ENCODE measurements around the gene KCNJ1. TPM values are rescaled to one million over a fixed set of nuclear protein-coding genes. Genes with fewer than 3 reads are reported as not detected.

The KCNJ1 gene
- total RNA-seq, 4 donors from 2014 or later: 0.11 to 0.81 TPM; not detected in 2

DNA sequence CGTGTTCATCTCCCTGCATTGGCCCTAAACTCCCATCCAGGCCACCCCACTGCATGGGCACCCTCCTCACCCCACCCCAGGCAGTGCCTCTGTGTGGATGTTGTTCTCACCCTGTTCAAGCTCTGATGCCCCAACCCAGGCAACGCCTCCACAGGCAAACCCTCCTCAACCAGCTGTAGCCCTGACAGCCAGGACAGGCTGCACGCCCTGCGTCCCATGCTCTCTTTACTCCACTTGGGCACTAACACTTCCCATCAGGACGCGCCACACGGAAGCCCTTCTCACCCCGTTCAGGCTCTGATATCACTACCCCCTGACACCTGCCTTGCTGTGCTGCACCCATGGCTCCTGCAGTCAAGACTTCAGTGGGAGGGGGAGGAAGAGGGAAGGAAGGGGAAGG is 47.9 kb downstream of the KCNJ1 start:
- no peaks in the 10 kb centered on the region for H3K27me3 ChIP-seq
- intact Hi-C loops (cut with DNase I): no loop called here
- DNase-seq: no peak
- H3K9me3 ChIP-seq: no peaks in the 10 kb centered on the region
- TF ChIP-seq POLR2A (IDR thresholded peaks at IDR 0.05): no peak
- TF ChIP-seq, protein P1, sequence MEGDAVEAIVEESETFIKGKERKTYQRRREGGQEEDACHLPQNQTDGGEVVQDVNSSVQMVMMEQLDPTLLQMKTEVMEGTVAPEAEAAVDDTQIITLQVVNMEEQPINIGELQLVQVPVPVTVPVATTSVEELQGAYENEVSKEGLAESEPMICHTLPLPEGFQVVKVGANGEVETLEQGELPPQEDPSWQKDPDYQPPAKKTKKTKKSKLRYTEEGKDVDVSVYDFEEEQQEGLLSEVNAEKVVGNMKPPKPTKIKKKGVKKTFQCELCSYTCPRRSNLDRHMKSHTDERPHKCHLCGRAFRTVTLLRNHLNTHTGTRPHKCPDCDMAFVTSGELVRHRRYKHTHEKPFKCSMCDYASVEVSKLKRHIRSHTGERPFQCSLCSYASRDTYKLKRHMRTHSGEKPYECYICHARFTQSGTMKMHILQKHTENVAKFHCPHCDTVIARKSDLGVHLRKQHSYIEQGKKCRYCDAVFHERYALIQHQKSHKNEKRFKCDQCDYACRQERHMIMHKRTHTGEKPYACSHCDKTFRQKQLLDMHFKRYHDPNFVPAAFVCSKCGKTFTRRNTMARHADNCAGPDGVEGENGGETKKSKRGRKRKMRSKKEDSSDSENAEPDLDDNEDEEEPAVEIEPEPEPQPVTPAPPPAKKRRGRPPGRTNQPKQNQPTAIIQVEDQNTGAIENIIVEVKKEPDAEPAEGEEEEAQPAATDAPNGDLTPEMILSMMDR (IDR thresholded peaks at IDR 0.05): no peak
- H3K27ac ChIP-seq: no peak overlapping the region
- no peaks in the 10 kb centered on the region for H3K4me1 ChIP-seq
- H3K4me3 ChIP-seq (replicated peaks in 1 of 3): no peak overlapping the region
- 81 to 89% methylated on average over 8 of the region's 8 CpGs for WGBS, 2 donors
- H3K36me3 ChIP-seq: no peaks in the 10 kb centered on the region

DNA sequence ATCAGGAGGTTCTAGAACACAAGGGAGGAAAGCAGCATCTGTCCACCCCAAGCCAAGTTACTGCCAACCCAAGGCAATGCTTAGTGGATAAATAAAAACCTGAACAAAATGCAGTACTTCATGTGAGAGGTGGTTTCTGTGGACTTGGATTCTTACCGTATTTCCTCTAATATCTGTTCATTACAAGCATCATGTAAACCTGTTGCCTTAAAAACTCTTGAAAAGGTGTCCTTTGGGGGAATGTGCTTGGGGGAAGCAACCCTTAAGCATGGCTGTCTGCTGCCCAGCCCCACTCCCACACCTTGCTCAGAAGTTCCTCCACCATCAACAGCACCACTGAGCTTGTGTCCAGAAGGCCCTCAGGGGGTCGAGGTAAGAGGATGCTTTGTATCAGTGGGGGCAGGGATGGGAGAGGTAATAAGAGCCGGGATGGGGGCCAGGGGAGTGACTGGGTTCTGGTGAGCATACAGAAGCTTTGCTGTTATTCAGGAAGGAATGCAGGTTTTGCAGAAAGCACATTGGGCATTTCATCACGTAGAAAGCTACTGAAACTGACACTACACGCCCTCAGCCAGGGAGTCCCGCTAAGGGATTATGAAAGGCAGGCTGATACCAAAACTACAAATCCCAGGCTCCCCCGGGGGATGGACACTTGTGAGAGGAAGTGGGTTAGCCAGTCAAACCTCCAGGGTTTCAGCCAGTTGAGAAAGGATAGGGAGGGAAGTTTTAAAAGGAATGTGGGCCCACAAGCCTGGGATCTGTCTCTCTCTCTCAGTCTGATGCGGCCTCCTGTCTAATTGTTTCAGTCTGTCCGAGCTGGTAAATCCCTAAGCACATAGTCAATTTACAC is 52.0 kb downstream of the KCNJ1 start:
- intact Hi-C loops (cut with DNase I): no loop called here
- no peaks in the 10 kb centered on the region for H3K27me3 ChIP-seq
- no peak overlapping the region for H3K27ac ChIP-seq
- TF ChIP-seq, protein P1 (IDR thresholded peaks at IDR 0.05): no peak
- no peak for TF ChIP-seq POLR2A (IDR thresholded peaks at IDR 0.05)
- no peaks in the 10 kb centered on the region for H3K9me3 ChIP-seq
- no peak overlapping the region for H3K4me3 ChIP-seq (replicated peaks in 1 of 3)
- peak; percentile 16 to 30 for DNase-seq
- no peaks in the 10 kb centered on the region for H3K4me1 ChIP-seq
- H3K36me3 ChIP-seq: no peaks in the 10 kb centered on the region
- WGBS, 2 donors: 37 to 49% methylated on average over 9 of the region's 9 CpGs

DNA sequence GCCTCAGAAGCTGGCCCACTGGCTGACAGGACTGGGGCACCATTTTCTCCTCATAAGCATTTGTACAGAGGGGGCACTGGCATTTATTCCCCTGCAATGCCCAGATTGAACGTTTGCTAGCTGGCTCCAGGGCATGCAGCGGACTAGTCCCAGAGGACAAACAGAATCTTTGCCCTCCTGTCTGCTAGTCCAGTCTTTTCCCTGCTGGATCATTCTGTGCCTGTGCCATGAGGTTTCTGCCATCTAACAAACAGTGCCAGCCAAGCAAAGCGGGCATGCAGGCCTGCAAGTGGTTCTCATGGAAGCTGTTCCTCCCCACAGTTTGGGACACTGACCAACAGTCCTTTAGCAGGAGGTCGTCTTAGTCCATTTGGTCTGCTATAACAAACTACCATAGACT is 53.4 kb downstream of the KCNJ1 start:
- H3K27me3 ChIP-seq: no peaks in the 10 kb centered on the region
- WGBS, 2 donors: 90 to 93% methylated on average over 3 to 4 of the region's 4 CpGs

DNA sequence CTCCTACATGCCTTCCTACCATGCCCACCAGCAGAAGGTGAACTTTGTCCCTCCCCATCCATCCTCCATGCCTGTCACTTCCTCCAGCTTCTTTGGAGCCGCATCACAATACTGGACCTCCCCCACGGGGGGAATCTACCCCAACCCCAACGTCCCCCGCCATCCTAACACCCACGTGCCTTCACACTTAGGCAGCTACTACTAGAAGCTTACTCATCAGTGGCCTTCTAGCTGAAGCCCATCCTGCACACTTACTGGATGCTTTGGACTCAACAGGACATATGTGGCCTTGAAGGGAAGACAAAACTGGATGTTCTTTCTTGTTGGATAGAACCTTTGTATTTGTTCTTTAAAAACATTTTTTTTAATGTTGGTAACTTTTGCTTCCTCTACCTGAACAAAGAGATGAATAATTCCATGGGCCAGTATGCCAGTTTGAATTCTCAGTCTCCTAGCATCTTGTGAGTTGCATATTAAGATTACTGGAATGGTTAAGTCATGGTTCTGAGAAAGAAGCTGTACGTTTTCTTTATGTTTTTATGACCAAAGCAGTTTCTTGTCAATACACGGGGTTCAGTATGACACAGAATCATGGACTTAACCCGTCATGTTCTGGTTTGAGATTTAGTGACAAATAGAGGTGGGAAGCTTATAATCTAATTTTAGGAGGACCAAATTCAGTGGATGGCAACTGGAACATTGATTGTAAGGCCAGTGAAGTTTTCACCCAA is 56.1 kb downstream of the KCNJ1 start:
- H3K27ac ChIP-seq: no peak overlapping the region
- TF ChIP-seq, protein P1 (IDR thresholded peaks at IDR 0.05): no peak
- TF ChIP-seq POLR2A (IDR thresholded peaks at IDR 0.05): no peak

More for the DNA sequence above, 53.4 kb downstream of the KCNJ1 start:
- no peak for TF ChIP-seq POLR2A (IDR thresholded peaks at IDR 0.05)
- TF ChIP-seq, protein P1 (IDR thresholded peaks at IDR 0.05): no peak
- Histone ChIP-seq H3K9me3 (no peaks in the 10 kb centered on the region), H3K4me1 (no peaks in the 10 kb centered on the region), H3K36me3 (no peaks in the 10 kb centered on the region), H3K27ac (no peak overlapping the region), H3K4me3 (replicated peaks in 1 of 3) (no peak overlapping the region)
- intact Hi-C loops (cut with DNase I): no loop called here
- no peak for DNase-seq

DNA sequence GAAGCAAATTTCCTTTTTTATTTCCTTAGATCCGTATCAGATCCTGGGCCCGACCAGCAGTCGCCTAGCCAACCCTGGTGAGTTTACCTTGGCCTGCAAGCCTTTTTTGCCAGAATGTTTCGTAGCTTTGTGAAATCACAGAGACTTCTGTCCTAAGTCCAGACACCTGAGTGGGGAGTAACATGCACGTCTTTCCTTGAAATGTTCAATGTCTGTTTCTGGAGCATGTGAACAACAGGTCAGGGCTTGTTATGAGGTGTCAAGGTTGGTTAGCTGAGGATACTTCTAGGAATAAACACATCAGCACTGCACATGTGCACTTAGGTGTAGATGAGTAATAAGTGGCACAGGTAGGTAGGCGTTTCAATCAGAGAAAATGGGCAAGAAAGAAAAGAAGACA is 58.0 kb downstream of the KCNJ1 start:
- H3K9me3 ChIP-seq: no peaks in the 10 kb centered on the region
- H3K27me3 ChIP-seq: no peaks in the 10 kb centered on the region
- intact Hi-C loops (cut with DNase I): no loop called here
- no peaks in the 10 kb centered on the region for H3K36me3 ChIP-seq
- no peak for DNase-seq
- H3K27ac ChIP-seq: no peak overlapping the region
- no peaks in the 10 kb centered on the region for H3K4me1 ChIP-seq
- TF ChIP-seq, protein P1 (IDR thresholded peaks at IDR 0.05): no peak
- no peak for TF ChIP-seq POLR2A (IDR thresholded peaks at IDR 0.05)
- 76 to 88% methylated on average over 6 of the region's 6 CpGs for WGBS, 2 donors
- no peak overlapping the region for H3K4me3 ChIP-seq (replicated peaks in 1 of 3)

More for the DNA sequence above, 56.1 kb downstream of the KCNJ1 start:
- intact Hi-C loops (cut with DNase I): no loop called here
- no peak overlapping the region for H3K4me3 ChIP-seq (replicated peaks in 1 of 3)
- WGBS, 2 donors: 81 to 86% methylated on average over 8 of the region's 8 CpGs
- H3K27me3 ChIP-seq: no peaks in the 10 kb centered on the region
- H3K9me3 ChIP-seq: no peaks in the 10 kb centered on the region
- no peak for DNase-seq
- no peaks in the 10 kb centered on the region for H3K4me1 ChIP-seq
- H3K36me3 ChIP-seq: no peaks in the 10 kb centered on the region
